ENCODE data around the gene OPN3.

- TF ChIP-seq GATA2 (IDR thresholded peaks at IDR 0.05; ENCODE audit: low read depth, low read length), result no peak
- no peak for TF ChIP-seq GATA3 (IDR thresholded peaks at IDR 0.05; ENCODE audit: low read depth, low read length)
Measured at GRCh38 chr1:241615043-241615974, 24.9 kb downstream of the OPN3 start.

Data from SH-SY5Y (cell line).